ENCODE measurements around the gene NPEPPS. TPM values are rescaled to one million over a fixed set of nuclear protein-coding genes. Genes with fewer than 3 reads are reported as not detected.
A peak's percentile ranks its signal among the peaks of the same experiment; 100 is the strongest.
"Not testable (repeated sequence)": the region's sequence is repeated elsewhere in the genome, so short reads cannot be mapped to it uniquely, and the experiment has no call there.

NPEPPS gene
- total RNA-seq, 1 experiment from 2014 or later = 59.9 TPM

GRCh38 chr17:47561698-47562405, 30.9 kb downstream of the NPEPPS start:
- DNase-seq (ENCODE audit: low read depth) = not testable (repeated sequence)

- DNase-seq (ENCODE audit: low read depth) = not testable (repeated sequence)
Observed at GRCh38 chr17:47562406-47562705, 31.4 kb downstream of the NPEPPS start.

- DNase-seq (ENCODE audit: low read depth) = peak; percentile 44
Observed at GRCh38 chr17:47567261-47567660, 36.4 kb downstream of the NPEPPS start.

- not testable (repeated sequence) for DNase-seq (ENCODE audit: low read depth)
Observed at GRCh38 chr17:47572561-47572960, 41.7 kb downstream of the NPEPPS start.

- DNase-seq (ENCODE audit: low read depth) = not testable (repeated sequence)
Observed at GRCh38 chr17:47582416-47582815, 51.5 kb downstream of the NPEPPS start.

- not testable (repeated sequence) for DNase-seq (ENCODE audit: low read depth)
Observed at GRCh38 chr17:47586378-47587055, 55.6 kb downstream of the NPEPPS start.

GRCh38 chr17:47593522-47593921, 62.6 kb downstream of the NPEPPS start:
- not testable (repeated sequence) for DNase-seq (ENCODE audit: low read depth)

GRCh38 chr17:47603830-47604597, 73.1 kb downstream of the NPEPPS start:
- DNase-seq (ENCODE audit: low read depth) = no peak

- peak; percentile 10 for DNase-seq (ENCODE audit: low read depth)
Observed at GRCh38 chr17:47604598-47604927, 73.7 kb downstream of the NPEPPS start.

GRCh38 chr17:47605011-47605410, 74.1 kb downstream of the NPEPPS start:
- no peak for DNase-seq (ENCODE audit: low read depth)

GRCh38 chr17:47607481-47607880, 76.6 kb downstream of the NPEPPS start:
- no peak for DNase-seq (ENCODE audit: low read depth)

- peak; percentile 49 for DNase-seq (ENCODE audit: low read depth)
Observed at GRCh38 chr17:47611372-47612350, 80.8 kb downstream of the NPEPPS start.

- DNase-seq (ENCODE audit: low read depth) = peak; percentile 57
Observed at GRCh38 chr17:47615766-47616424, 85.0 kb downstream of the NPEPPS start.

GRCh38 chr17:47618410-47618809, 87.5 kb downstream of the NPEPPS start:
- peak; percentile 25 for DNase-seq (ENCODE audit: low read depth)

- no peak for DNase-seq (ENCODE audit: low read depth)
Observed at GRCh38 chr17:47620503-47621245, 89.8 kb downstream of the NPEPPS start.

GRCh38 chr17:47621293-47622179, 90.6 kb downstream of the NPEPPS start:
- DNase-seq (ENCODE audit: low read depth) = peak; percentile 94

GRCh38 chr17:47622180-47622549, 91.3 kb downstream of the NPEPPS start:
- no peak for DNase-seq (ENCODE audit: low read depth)

- no peak for DNase-seq (ENCODE audit: low read depth)
Observed at GRCh38 chr17:47624727-47625068, 93.8 kb downstream of the NPEPPS start.

- no peak for DNase-seq (ENCODE audit: low read depth)
Observed at GRCh38 chr17:47628014-47628566, 97.2 kb downstream of the NPEPPS start.
